GM18868 (cell line): ENCODE results near the gene MED13L.
"Not testable (repeated sequence)": the region's sequence is repeated elsewhere in the genome, so short reads cannot be mapped to it uniquely, and the experiment has no call there.

ENCODE experiments used
- ATAC-seq: cut with Tn5 transposase; IDR thresholded peaks from one replicate; pipeline ENCODE4 v1.9.1; 2021; ENCODE audit warnings: mild to moderate bottlenecking, moderate library complexity; ENCODE audit not compliant: unreplicated experiment

MED13L gene

GRCh38 chr12:115988625-115989563 lies 288.6 kb downstream of the MED13L start:
- ATAC-seq = no peak

GRCh38 chr12:115988212-115988611 lies 289.3 kb downstream of the MED13L start:
- ATAC-seq = no peak

DNA sequence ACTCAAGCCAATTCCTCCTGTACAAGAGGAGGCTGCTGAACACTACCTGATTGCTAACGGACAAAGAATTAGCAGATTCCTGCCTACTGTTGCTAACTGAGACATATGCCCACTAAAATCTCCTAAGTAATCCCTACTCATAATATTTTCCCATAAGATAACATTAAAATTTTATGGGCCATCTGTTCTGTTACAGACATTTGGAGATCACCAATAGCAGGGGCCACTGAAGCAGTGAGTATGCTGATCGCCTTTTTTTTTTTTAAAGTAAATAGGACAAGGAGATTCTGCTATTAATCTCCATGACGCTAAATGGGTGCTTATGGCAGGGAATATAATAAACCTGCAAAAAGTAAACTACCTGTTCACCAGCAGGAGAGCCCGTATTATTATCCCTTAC lies 292.9 kb downstream of the MED13L start:
- no peak for ATAC-seq

- ATAC-seq = no peak
Observed at GRCh38 chr12:115983226-115983798, 294.2 kb downstream of the MED13L start.

DNA sequence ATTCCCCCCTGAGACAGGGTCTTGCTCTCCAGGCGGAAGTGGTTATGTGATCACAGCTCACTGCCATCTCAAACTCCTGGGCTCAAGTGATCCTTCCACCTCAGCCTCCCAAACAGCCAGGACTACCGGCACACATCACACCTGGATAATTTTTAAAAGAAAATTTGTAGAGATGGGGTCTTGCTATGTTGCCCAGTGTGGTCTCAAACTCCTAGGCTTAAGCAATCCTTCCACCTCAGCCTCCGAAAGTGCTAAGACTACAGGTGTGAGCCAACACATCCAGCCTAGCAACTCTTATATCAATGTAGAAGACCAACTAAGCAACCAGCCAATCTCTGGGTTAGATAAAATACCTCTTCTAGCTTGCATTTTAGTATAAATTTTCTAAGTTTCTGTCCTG lies 297.2 kb downstream of the MED13L start:
- no peak for ATAC-seq

GRCh38 chr12:115979851-115980250 lies 297.6 kb downstream of the MED13L start:
- no peak for ATAC-seq

- no peak for ATAC-seq
Observed at GRCh38 chr12:115979351-115979750, 298.1 kb downstream of the MED13L start.

DNA sequence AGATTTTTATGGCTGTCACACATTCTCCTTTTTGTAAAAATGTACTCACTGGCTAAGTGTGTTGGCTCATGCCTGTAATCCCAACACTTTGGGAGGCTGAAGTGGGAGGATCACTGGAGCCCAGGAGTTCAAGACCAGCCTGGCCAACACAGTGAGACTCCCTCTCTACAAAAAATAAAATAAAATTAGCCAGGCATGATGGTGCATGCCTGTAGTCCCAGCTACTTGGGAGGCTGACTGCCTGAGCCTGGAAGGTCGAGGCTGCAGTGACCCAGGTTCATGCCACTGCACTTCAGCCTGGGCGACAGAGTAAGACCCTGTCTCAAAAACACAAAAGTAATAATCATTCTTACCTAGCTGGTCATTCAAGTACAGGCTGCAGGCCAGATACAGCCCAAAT lies 300.7 kb downstream of the MED13L start:
- ATAC-seq = not testable (repeated sequence)

- ATAC-seq = no peak
Observed at GRCh38 chr12:115975411-115975810, 302.1 kb downstream of the MED13L start.

DNA sequence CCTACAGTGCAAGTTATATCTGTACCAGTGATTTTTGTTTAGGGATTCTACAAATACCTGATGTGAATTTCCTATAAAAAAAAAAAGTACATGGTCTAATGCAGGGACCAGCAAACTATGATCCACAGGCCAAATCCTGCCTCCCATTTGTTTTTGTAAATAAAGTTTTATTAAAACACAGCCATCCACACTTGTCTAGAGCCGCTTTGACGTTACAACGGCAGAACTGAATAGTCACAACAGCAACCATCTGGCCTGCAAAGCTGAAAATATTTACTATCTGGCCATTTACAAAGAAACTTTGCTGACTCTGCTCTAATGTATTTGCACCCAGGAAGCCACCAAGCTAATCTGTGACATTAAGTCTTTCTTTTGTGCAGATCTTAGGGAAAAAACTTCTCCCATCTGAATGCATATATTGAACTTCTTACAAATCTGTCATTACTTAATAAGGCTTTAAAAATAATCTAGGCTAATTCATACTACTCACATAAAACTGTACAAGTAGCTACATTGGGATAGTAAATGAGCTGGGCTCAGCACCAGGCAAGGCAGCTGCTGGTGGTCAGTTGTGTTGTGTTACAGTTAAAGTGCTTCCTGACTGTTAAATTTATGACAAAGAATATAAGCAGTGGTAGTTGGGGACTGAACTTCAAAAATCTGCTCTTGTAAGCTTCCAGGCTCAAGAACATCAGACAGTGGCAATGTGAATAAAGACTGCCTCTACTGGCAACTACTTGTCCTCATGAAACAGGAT lies 303.3 kb downstream of the MED13L start:
- ATAC-seq = no peak

- ATAC-seq = no peak
Observed at GRCh38 chr12:115973066-115973465, 304.4 kb downstream of the MED13L start.

GRCh38 chr12:115972241-115972640 lies 305.3 kb downstream of the MED13L start:
- no peak for ATAC-seq

DNA sequence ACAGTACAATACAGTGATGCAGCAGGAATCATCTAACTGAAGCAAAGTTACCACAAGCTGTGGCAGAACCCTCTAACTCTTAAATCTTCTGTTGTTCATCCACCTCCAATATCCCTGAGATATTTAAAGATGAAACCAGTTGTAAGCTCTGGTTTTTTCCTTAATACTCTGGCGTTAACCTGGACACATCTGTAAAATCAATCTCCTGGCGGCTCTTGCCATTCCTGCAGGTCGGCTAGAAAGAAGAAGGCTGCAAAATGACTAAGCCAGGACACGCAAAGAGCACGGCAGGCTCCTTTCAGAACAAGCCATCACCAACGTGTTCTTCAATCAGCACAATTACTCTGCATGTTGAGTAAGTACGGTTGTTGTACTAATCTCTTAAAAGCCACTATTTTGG lies 309.3 kb downstream of the MED13L start:
- no peak for ATAC-seq

- ATAC-seq = no peak
Observed at GRCh38 chr12:115966376-115966775, 311.1 kb downstream of the MED13L start.

DNA sequence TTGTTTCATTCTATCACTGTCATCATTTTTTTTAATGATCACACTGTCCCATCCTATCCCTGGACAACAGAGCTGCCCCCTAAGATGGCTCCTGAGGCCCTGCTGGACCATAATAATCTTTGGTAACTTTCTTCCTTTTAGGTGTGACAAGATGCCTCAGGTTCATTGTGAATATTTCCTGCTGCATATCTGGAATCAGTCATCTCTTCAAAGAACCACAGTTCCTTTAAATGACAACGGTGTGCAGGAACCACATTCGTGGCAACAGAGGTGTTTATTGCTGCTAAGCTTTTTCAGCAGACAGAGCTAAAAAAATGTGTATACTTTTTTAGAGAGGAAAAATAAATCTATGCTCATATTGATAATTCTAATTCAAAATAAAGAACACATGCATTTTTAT lies 312.9 kb downstream of the MED13L start:
- ATAC-seq = no peak

- no peak for ATAC-seq
Observed at GRCh38 chr12:115964214-115964613, 313.3 kb downstream of the MED13L start.

- no peak for ATAC-seq
Observed at GRCh38 chr12:115962216-115962615, 315.3 kb downstream of the MED13L start.

- no peak for ATAC-seq
Observed at GRCh38 chr12:115960868-115961802, 316.4 kb downstream of the MED13L start.

DNA sequence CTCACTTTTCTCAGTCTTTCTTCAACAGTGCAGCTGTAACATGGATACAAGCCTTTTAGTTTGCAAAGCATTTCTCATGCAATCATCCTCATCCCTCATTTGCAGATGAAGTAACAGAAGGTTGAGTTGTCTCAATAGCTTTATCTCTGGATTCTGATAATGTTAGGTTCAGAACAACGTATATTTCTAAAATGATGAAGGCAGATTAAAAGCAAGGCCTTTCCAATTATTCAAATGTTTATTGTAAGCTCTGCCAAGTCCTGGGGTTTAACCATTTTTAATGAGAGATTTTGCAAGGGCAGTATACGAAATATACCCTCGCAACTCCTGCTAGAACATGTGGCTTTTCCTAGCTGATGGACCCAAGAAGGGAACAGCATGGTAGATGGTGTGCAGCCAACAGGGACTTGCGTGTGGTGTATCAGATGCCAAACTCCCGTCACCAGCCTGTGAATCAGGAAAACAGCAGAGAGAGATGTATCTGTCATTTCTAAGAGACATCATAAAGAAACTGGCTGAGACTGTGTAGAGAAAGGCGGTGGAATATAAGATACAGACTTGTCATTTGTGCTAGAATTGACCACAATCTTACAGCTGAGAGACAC lies 319.7 kb downstream of the MED13L start:
- no peak for ATAC-seq

DNA sequence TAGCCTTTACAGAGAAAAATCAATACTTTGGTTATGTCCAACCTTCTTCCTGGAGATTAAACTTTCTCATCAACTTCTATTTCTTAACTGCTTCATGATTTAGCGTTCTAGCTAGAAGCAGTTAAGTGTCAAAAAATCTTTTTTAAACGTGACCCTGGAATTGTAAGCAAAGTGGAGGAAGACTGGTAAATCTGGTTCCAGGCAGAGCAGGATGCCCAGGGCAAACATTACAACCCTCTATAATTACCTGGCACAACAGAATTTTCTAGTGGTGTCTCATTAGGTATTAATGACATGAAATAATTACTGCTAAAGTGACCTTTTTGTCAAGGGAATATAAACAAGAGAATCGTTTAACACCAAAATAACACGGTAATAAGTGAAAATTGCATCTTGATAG lies 320.8 kb downstream of the MED13L start:
- ATAC-seq = no peak
